HG03432 (cell line): Measurements from ENCODE around the gene RMI2.
"Not testable (repeated sequence)": the region's sequence is repeated elsewhere in the genome, so short reads cannot be mapped to it uniquely, and the experiment has no call there.

Experiments
- ATAC-seq: cut with Tn5 transposase; IDR thresholded peaks from one replicate; pipeline ENCODE4 v1.9.1; 2021; ENCODE audit warnings: mild to moderate bottlenecking, moderate library complexity; ENCODE audit not compliant: unreplicated experiment

RMI2 gene

DNA sequence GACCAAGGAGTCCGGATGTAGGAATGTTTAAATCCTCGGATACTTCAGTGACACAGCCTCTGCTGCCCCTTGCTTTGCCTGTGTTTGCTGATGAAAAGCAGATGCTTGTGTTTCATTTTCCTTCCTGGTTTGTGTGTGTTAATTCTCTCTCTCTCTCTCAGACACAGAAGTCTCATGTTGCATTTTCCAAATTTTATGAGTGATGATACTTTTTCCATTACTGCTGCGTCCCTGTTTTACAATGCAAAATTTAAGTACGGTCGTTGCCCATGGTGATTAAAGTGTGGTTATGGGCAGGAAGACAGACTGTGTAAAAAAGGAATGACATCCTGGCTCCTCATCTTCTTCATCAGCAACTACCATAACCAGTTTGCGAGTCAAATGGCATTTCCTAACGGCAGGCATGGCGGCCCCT is 5.7 kb downstream of the RMI2 start:
- ATAC-seq: no peak

DNA sequence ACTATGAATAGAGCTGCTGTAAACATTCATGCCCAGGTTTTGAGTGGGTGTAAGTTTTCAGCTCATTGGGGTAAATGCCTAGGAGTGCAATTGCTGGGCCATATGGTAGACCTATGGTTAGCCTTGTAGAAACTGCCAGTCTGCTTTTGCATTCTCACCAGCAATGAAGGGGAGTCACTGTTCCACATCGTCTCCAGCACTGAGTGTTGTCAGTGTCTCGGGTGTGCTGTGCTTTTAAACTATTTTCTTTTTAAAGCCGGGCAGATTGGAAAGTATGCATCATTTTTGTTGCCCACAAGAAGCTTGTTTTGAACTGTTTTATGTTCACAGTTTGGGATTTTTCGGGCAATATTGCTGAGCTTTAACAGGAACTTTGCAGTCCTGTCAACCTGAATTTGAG is 7.9 kb downstream of the RMI2 start:
- no peak for ATAC-seq

DNA sequence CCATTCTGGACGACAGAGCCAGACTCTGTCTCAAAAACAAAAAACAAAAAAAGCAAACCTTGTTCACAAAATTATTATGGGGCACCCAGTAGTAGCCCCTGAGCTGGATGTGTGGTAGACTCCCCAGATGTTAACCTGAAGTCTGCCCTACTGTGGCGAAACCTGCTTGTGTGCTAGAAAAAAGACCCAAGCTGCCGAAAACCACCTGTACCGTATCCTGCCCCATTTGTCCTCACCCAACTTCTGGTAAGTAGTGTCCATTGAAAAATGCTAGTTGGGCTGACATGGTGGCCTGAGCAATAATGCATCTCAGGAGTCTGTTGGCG is 9.1 kb downstream of the RMI2 start:
- peak; percentile 39 for ATAC-seq

DNA sequence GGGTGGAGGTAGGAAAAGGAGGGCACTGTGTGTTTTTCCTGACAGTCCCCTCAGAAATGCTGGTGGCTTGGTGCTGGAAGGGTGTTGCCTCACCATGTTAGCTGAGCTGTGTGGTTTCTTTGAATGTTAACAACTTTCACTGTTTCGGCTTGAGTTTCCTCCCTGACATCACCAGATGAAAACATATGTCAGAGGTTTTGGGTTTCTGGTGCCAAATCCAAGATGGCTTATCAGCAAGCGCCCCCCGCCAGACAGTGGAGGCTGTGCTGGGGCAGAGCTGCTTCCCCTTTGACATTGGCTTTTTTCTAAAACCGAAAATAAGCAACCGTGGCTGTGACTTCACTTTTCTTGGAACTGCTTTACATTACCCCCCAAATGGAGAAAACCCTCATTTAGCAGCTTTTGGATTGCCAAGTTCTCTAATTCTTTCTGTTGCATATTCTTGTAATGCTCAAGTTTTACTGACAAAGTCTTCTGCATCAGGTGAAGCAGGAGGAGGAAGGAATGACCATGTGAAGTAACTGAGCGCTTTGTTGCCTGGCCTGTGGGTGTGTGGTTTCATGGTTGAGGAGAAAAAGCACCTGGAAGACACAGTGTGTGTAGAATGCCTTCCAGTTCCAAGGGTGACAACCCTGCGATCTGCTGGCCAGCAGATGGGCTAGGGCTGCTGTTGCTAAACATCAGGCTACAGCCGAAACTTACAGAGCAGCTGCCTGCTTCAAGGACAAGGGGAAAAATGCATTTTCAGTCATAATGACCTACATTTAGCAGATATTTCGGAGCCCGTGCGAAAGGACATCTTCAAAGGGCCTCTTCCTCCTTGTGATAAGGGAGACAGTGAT is 9.7 kb downstream of the RMI2 start:
- peak; percentile 59 for ATAC-seq

DNA sequence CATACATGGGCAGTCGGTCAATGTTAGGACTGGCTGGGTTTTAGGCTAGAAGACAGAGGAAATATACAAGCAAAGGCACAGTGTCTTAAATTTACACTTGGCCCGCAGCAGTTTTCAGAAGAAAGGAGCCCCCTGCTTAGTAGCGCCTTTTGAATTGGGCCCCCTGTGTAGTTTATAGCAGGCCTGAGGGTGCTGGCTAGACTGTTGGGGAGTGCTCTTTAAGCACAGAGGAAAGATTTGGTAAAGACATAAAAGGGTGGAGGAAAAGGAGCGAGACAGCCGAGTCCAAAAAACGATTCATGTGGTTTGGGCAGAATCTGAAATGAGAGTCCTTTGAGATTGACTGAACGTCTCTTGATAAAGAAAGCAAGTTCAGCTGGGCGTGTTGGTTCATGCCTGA is 10.6 kb downstream of the RMI2 start:
- no peak for ATAC-seq

DNA sequence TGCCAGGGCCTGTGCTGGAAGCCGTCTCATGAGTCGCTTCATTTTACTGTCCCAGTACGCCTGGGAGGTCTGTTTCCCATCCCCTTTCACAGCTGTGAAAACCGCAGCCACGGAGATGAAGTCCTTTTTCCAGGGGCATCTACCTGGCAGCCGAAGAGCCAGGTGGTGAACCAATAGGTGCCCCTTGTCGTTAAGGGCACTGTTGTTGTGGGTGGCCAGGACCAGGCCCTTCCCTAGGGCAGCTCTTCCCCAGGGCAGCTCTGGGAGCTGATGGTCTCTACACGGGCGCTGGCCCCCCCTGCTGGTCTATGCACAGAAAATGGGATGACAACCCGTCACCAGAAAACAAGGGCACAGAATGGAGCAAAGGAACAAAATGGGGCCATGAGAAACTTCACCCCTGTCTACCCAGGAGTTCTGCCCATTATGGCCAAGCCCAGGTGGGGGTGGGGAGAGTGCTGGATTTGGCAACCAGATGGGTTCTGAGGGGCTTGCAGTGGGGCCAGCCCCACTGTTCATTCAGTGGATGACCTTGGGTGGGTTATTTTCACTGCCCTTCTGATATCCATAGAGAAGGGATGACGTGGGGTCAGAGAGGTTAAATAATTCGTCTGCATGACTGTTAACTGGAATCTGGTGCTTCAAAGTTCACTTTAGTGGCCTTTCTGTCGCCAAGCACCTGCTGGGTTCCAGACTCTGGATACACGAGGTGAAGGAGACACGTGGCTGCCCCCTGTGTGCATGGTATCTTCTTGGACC is 11.5 kb downstream of the RMI2 start:
- ATAC-seq: no peak

DNA sequence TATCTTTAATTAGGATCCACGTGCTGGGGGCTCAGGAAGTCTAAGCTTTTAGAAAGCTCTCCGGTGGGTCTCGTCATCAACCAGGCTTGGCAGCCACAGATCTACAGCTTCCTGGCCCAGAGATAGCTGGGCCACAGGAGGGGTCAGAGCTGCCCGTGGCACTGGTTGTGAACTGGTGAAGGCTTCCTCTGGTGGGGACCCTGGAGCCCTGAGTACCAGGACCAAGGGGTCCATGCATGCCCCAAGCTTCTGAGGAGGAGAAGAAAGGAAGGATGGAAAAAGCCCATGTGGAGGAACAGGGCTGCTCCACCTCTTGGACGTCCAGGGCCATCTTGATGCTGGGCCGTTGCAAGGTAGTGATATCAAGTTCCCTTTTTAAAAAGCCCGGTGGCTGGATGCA is 13.3 kb downstream of the RMI2 start:
- ATAC-seq: no peak

DNA sequence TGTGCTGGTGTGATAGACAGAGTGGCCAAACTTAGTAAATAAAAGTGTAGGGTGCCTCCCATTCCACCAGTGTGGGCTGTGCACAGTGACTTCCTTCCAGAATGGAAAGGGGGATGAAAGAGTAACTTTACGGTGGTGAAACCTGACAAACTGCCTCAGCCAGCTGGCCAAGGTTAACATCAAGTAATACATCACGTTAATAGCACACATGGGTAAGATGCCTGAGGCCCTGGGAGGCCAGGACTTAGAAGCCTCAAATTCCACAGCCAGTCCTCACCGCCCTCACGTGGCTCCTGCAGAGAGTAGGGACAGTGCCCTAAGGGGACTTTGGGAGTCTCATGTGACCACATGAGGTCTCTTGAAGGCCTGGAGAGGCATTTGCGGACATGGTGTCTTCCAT is 14.1 kb downstream of the RMI2 start:
- no peak for ATAC-seq

DNA sequence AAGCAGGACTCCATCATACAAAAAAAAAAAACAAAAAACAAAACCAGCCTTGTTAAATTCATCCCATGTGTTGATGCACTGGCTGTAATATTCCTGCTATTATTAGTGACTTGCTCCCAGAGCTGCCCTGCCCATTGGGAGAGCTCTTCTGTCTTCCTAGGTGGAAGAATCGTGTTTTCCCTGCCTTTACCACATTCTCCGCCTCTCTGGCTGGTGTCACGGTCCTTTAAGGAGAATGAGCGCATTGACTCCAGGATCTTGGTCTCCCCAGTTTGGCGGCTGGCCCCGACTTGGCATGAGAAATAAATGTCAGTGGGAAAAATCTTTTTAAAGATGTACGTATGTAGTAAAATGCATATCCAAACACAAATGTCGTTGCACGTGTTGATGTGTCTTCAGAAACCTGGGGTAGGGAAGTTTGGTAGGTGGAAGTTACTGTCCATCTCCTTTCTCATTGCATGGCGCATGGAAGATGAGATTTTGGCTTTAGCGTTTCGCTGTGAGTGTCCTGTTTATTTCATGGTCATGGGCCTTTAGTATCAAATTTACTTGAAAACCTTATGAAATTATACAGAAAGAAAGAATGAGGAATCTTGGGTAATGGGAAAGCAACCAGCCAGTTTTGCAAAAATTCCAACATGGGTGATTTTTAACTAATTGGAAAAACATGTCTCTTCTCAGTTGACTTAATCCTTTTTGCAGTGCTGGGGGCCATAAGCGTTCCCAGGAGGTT is 15.5 kb downstream of the RMI2 start:
- no peak for ATAC-seq

DNA sequence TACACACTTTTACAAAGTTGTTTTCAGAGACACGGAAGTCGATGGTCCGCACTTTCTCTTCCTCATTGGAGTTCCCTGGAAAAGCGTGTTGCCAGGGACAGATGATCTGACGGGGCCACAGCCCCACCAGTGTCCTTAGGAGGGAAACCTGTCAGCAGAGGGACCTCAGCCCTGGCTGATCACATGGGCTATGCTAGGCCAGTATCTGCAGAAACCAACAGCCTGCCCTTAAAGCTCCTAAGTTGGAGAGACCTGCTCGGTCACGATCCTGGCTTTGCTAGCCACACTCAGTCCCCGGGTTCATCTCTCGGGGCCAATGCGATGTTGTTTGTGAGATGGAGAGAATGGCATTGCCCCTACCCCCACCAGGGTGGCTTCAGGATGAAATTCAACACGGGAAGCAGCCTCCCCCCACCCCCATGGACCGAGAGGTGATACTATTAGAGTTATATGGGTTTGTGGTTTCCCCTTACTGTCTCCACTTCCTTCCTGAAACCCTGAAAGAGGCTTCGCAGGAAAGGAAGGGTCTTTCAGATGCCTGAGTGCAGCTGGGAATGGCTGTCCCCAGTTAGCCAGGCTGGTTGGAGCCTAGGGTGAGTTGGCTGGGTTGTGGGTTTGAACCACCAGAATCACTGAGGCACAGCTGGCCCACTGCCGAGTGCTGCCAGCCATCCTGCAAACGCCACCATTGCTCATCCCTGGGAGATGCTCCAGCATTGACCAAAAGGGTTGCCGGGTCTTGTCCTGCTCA is 16.6 kb downstream of the RMI2 start:
- ATAC-seq: peak; percentile 50

DNA sequence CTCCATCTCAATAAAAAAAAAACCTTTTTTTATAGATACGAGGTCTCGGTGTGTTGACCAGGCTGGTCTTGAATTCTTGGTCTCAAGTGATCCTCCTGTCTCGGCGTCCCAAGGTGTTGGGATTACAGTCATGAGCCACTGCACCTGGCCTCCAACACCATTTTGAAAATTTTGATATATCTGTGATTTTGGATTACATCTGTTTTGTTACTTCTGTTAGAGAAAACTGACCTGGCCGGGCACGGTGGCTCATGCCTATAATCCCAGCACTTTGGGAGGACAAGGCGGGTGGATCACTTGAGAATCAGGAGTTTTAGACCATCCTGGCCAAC is 18.6 kb downstream of the RMI2 start:
- ATAC-seq: no peak

DNA sequence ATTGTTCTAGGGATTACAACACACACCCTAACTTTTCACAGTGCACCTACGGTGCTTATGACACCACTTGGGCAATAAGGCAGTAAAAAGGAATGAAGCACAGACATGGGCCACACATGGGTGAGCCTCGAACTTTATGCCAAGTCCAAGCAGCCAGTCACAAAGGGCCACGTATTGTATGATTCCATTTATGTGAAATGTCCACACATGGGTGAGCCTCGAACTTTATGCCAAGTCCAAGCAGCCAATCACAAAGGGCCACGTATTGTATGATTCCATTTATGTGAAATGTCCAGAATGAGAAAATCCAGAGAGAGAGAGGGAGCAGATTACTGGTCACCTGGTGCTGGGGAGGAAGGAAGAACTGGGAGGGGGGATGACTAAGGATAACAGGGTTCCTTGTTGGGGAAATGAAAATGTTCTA is 22.2 kb downstream of the RMI2 start:
- no peak for ATAC-seq

DNA sequence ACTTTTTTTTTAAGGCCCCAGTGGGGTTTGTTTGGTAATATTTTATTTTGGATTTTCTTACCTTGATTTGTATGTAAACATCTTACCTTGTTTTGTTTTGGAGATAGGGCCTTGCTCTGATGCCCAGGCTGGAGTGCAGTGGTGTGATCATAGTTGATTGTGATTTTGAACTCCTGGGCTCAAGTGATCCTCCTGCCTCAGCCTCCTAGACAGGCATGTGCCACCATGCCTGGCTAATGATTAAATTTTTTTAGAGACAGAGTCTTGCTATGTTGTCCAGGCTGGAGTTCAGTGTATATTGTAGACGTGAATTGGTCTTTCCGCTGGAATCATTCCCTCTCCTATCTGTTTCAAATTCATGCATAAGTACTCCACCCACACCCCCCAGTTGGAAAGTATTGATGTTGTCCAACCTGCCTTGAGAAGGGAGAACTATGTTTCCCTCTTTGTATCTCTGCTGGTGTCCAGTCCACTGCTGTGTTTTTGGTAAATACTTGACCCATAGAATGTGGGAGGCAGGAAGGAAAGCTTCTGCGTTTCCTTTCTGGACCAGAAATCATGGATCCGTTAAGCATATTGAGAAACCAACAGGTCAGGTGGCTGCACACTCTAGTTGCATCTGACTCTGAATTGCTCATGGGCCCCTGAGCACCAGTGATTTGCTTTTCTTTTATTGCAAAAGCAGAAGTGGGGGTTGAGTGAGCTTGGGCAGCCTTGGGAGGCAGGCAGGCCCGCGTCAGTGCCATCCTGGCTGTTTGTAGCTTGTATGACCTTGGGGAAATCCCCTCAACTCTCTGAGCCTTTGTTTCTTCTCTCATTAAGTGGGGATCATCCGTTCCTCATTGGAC is 25.0 kb downstream of the RMI2 start:
- ATAC-seq: peak; percentile 75

DNA sequence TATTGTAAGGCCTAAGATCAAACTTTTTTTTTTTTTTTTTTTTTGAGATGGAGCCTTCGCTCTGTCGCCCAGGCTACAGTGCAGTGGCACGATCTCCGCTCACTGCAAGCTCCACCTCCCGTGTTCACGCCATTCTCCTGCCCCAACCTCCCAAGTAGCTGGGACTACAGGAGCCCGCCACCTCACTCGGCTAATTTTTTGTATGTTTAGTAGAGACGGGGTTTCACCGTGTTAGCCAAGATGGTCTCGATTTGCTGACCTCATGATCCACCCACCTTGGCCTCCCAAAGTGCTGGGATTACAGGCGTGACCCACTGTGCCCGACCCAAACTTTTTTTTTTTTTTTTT is 25.6 kb downstream of the RMI2 start:
- not testable (repeated sequence) for ATAC-seq

DNA sequence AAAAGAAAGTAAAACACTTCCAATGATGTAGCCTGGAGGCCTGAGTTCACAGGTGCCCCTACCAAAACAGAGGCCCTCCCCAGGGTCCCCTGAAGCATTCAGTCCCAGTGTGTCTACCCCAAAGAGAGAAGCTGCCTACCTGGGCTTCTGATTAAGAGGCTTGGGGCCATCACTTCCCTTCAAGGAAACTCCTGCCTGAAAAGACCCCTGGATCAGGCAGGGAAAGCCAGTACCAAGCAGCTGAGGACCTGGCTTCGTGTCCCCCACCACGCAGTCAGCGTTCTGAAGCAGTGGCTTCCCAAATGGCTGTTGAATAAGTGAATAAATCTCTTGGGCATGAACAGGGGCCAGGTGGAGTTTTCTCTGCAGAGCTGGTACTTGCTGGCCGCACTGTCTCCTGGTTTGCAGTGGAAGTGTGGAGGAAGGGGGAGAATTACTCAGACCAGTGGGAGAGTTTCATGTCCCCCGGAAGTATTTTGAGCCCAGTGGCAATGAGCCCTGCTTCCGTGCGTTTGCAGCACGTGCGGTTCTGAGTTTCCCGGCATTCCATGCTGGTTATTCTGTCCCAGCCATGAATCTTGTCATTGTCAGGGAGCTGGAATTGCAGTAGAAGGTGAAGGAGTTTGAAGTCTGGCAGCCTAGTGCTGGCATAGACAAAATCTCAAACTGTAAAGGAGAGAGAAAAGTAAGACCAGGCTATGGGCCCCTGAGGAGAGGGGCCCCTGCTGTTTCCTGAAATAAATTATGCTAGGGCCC is 27.0 kb downstream of the RMI2 start:
- no peak for ATAC-seq

DNA sequence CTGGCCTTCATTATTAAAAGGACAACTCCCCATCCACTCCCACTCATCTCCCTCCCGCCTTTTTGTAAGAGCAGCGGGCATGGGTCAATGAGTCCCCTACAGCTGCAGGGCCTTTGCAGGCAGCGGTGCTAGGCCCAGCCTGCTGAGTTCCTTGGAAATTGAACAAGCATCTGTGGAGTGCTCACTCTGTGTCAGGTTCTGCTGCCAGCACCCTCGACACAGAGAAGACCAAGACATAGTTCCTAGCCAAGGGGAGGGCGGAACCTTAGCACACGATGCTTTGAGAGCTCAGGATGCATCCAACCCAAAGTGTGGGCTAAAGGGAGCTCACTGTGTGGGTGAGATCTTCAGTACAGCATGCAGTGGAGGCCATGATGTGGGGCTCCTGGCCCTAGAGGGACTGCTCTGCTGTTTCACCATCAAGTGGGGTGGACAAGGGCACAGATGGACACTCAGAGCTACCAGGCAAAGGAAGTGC is 27.6 kb downstream of the RMI2 start:
- no peak for ATAC-seq

DNA sequence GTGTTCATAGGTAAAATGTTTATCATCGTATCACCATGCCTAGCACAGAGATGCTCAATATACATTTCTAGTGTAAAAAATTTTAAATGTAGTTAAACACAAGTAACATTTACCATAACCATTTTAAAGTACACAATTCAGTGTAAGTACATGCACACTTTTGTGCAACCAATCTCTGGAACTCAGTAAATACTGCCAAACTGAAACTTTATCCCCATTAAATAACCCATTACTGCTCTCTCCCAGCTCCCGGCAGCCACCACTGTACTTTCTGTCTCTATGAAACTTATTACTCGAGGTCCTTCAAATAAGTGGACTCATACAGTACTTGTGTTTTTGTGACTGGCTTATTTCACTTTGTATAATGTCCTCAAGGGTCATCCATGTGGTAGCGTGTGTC is 29.0 kb downstream of the RMI2 start:
- ATAC-seq: no peak

DNA sequence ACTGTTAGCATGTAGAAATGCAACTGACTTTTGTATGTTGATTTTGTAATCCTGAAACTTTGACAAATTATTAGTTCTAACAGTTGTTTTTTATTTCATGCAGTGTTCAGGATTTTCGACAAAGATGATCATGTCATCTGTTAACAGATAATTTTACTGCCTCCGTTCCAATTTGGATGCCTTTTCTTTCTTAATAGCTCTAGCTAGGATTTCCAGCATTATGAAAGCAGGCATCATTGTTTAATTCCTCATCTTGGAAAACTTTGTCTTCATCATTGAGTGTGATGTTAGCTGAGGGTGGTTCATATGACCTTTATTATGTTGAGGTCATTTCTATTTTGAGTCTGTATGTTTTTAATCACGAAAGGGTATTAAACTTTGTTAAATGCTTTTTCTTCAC is 31.9 kb downstream of the RMI2 start:
- ATAC-seq: no peak

DNA sequence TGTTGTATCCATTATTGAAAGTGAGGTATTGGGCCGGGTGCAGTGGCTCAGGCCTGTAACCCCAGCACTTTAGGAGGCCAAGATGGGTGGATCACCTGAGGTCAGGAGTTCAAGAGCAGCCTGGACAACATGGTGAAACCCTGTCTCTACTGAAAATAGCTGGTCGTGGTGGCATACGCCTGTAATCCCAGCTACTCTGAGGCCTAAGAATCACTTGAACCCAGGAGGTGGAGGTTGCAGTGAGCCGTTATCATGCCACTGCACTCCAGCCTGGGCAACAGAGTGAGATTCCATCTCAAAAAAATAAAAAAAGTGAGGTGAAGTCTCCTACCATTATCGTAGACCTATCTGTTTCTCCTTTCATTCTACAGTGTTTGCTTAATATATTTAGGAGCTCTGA is 33.7 kb downstream of the RMI2 start:
- not testable (repeated sequence) for ATAC-seq

DNA sequence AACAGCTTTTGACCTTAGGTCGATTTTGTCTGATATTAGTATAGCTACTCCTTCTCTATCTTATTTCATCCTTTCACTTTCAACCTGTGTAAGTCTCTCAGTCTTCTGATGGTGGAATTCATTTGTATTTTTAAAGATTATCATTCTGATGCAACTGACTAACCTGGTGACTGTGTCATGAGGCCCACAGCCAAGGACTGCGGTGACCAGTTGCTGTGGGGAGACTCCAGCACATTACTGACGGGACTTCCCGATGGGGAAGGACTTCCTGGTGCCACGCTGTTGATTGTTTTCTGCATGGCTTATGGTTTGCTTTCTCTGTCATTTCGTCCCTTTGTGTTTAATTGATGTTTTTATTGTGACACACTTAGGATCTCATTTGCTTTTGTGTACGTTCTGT is 34.2 kb downstream of the RMI2 start:
- ATAC-seq: peak; percentile 79
